HFF-Myc (cell line): ENCODE measurements around the gene CTNNA2.

Source experiments
- DNase-seq: peaks from one replicate; pipeline ENCODE4 v3.0.0-alpha.2; 2011; ENCODE audit warnings: low read depth; ENCODE audit errors: extremely low read depth
- H3K4me3 ChIP-seq: replicated peaks from 2 replicates; pipeline ENCODE4 v1.5.1; 2011; ENCODE audit warnings: low read depth, mild to moderate bottlenecking, control low read depth, low read length
- TF ChIP-seq, protein P1 (sequence below): IDR thresholded peaks from 2 replicates; pipeline ENCODE4 v1.5.1; 2012; ENCODE audit warnings: mild to moderate bottlenecking, low read depth, low read length, control low read depth; ENCODE audit errors: missing control alignments

Gene CTNNA2

DNA sequence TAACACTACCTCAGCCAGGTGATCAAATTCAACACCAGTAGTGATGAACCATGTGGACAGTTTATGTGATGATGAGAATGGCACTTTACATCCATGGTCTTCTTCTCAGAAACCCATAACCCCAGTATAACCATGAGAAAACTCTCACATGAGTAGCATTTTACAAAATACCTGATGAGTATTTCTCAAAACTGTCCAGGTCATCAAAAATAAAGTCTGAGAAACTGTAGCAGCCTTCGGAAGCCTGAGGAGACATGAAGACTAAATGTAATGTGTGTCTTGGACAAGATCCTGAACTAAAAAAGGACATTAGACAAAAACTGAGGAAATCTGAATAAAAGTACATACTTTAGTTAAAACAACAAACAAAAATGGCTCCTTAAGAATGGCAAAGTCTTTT, 108.9 kb downstream of the CTNNA2 start:
- TF ChIP-seq, protein P1, sequence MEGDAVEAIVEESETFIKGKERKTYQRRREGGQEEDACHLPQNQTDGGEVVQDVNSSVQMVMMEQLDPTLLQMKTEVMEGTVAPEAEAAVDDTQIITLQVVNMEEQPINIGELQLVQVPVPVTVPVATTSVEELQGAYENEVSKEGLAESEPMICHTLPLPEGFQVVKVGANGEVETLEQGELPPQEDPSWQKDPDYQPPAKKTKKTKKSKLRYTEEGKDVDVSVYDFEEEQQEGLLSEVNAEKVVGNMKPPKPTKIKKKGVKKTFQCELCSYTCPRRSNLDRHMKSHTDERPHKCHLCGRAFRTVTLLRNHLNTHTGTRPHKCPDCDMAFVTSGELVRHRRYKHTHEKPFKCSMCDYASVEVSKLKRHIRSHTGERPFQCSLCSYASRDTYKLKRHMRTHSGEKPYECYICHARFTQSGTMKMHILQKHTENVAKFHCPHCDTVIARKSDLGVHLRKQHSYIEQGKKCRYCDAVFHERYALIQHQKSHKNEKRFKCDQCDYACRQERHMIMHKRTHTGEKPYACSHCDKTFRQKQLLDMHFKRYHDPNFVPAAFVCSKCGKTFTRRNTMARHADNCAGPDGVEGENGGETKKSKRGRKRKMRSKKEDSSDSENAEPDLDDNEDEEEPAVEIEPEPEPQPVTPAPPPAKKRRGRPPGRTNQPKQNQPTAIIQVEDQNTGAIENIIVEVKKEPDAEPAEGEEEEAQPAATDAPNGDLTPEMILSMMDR = no peak
- H3K4me3 ChIP-seq = no peak overlapping the region
- DNase-seq = no peak

GRCh38 chr2:79622508-79622907, 109.7 kb downstream of the CTNNA2 start:
- H3K4me3 ChIP-seq = no peak overlapping the region
- TF ChIP-seq, protein P1 = no peak
- no peak for DNase-seq

- TF ChIP-seq, protein P1 = no peak
Observed at GRCh38 chr2:79627237-79627636, 114.4 kb downstream of the CTNNA2 start.

DNA sequence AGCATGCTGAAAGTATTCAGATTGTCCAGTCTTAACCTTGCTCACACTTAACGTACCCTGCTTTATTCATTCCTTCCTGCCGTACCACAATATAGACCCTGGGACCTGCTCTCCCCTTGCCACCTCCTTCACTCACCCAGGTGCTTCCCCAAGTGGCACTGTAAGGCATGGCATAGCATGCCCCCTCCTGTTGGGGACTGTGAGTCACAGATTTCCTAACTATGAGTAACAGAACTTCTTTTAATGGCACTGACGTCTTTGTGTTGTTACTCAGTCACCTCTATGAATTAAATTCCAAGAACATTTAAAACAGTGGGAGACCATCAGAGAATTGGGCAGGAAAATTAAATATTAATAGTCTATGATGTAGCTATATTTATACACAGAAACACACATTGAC, 117.2 kb downstream of the CTNNA2 start:
- TF ChIP-seq, protein P1 = no peak
- DNase-seq = no peak
- no peak overlapping the region for H3K4me3 ChIP-seq

More at GRCh38 chr2:79627237-79627636, 114.4 kb downstream of the CTNNA2 start:
- DNase-seq = no peak
- H3K4me3 ChIP-seq = no peak overlapping the region

GRCh38 chr2:79630972-79631557, 118.2 kb downstream of the CTNNA2 start:
- TF ChIP-seq, protein P1 = no peak
- DNase-seq = no peak
- no peak overlapping the region for H3K4me3 ChIP-seq

GRCh38 chr2:79638410-79638809, 125.6 kb downstream of the CTNNA2 start:
- DNase-seq = no peak
- TF ChIP-seq, protein P1 = no peak
- H3K4me3 ChIP-seq = no peak overlapping the region

DNA sequence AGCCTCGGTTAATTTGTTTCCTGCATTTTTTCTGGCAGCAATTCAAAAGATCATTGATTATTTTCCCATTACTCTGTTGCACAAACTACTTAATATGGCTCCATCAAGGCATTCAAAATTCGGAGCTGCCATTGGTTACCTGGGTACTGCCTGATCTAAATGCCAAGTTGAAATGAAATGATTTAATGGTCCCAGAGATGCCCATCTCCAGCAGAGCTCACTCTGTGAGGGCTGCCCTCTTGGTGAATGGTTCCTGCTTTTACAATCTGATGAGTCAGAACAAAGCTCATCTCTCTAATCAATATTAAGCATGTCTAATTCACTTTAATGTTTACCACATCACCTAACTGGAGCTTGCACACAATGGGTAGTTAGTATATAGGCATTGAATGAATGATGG, 126.1 kb downstream of the CTNNA2 start:
- no peak overlapping the region for H3K4me3 ChIP-seq
- DNase-seq = no peak
- TF ChIP-seq, protein P1 = no peak
